ENCODE results near the gene ING3. TPM values are rescaled to one million over a fixed set of nuclear protein-coding genes. Genes with fewer than 3 reads are reported as not detected.
A peak's percentile ranks its signal among the peaks of the same experiment; 100 is the strongest.

Gene ING3
- total and polyA plus RNA-seq, 2 of the 13 experiments (the other 11 are each of a cell fraction or from before 2014, with no cell fraction given): 6.9 to 12.8 TPM

GRCh38 chr7:120950539-120951308 lies at the start of gene ING3 (continued):
- TF ChIP-seq, protein P1, sequence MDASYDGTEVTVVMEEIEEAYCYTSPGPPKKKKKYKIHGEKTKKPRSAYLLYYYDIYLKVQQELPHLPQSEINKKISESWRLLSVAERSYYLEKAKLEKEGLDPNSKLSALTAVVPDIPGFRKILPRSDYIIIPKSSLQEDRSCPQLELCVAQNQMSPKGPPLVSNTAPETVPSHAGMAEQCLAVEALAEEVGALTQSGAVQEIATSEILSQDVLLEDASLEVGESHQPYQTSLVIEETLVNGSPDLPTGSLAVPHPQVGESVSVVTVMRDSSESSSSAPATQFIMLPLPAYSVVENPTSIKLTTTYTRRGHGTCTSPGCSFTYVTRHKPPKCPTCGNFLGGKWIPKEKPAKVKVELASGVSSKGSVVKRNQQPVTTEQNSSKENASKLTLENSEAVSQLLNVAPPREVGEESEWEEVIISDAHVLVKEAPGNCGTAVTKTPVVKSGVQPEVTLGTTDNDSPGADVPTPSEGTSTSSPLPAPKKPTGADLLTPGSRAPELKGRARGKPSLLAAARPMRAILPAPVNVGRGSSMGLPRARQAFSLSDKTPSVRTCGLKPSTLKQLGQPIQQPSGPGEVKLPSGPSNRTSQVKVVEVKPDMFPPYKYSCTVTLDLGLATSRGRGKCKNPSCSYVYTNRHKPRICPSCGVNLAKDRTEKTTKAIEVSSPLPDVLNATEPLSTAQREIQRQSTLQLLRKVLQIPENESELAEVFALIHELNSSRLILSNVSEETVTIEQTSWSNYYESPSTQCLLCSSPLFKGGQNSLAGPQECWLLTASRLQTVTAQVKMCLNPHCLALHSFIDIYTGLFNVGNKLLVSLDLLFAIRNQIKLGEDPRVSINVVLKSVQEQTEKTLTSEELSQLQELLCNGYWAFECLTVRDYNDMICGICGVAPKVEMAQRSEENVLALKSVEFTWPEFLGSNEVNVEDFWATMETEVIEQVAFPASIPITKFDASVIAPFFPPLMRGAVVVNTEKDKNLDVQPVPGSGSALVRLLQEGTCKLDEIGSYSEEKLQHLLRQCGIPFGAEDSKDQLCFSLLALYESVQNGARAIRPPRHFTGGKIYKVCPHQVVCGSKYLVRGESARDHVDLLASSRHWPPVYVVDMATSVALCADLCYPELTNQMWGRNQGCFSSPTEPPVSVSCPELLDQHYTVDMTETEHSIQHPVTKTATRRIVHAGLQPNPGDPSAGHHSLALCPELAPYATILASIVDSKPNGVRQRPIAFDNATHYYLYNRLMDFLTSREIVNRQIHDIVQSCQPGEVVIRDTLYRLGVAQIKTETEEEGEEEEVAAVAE (CRISPR knock-in tag; IDR thresholded peaks at IDR 0.05; ENCODE audit: borderline replicate concordance): no peak
- no peak for TF ChIP-seq ERF (CRISPR knock-in tag; IDR thresholded peaks at IDR 0.05)
- TF ChIP-seq, protein P2, sequence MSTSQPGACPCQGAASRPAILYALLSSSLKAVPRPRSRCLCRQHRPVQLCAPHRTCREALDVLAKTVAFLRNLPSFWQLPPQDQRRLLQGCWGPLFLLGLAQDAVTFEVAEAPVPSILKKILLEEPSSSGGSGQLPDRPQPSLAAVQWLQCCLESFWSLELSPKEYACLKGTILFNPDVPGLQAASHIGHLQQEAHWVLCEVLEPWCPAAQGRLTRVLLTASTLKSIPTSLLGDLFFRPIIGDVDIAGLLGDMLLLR (CRISPR knock-in tag; IDR thresholded peaks at IDR 0.05): 0 out of 2 replicates have a peak, but pooled peaks have one; percentile 4
- TF ChIP-seq HOXA9 (CRISPR knock-in tag; IDR thresholded peaks at IDR 0.05; ENCODE audit: borderline replicate concordance): peak; percentile 70; the same call in 1 of the 2 replicates
- TF ChIP-seq NFKB2 (CRISPR knock-in tag; IDR thresholded peaks at IDR 0.05; ENCODE audit: borderline replicate concordance): peak; percentile 28; the same call in 1 of the 2 replicates
- TF ChIP-seq, protein P3, sequence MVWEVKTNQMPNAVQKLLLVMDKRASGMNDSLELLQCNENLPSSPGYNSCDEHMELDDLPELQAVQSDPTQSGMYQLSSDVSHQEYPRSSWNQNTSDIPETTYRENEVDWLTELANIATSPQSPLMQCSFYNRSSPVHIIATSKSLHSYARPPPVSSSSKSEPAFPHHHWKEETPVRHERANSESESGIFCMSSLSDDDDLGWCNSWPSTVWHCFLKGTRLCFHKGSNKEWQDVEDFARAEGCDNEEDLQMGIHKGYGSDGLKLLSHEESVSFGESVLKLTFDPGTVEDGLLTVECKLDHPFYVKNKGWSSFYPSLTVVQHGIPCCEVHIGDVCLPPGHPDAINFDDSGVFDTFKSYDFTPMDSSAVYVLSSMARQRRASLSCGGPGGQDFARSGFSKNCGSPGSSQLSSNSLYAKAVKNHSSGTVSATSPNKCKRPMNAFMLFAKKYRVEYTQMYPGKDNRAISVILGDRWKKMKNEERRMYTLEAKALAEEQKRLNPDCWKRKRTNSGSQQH (CRISPR knock-in tag; IDR thresholded peaks at IDR 0.05; ENCODE audit: low read depth): peak; percentile 84; the same call in 1 of the 2 replicates
- TF ChIP-seq GABPA (IDR thresholded peaks at IDR 0.05; ENCODE audit: low read depth, low read length): no peak
- TF ChIP-seq GABPA (CRISPR knock-in tag; IDR thresholded peaks at IDR 0.05; ENCODE audit: low read depth): peak; percentile 53
- peak; percentile 75; the same call in 1 of the 2 replicates for TF ChIP-seq ZNF350 (CRISPR knock-in tag; IDR thresholded peaks at IDR 0.05; ENCODE audit: borderline replicate concordance, low read depth)
- TF ChIP-seq, protein P4, sequence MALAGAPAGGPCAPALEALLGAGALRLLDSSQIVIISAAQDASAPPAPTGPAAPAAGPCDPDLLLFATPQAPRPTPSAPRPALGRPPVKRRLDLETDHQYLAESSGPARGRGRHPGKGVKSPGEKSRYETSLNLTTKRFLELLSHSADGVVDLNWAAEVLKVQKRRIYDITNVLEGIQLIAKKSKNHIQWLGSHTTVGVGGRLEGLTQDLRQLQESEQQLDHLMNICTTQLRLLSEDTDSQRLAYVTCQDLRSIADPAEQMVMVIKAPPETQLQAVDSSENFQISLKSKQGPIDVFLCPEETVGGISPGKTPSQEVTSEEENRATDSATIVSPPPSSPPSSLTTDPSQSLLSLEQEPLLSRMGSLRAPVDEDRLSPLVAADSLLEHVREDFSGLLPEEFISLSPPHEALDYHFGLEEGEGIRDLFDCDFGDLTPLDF (CRISPR knock-in tag; IDR thresholded peaks at IDR 0.05): peak; percentile 95
- TF ChIP-seq MNT (IDR thresholded peaks at IDR 0.05): peak; percentile 52; the same call in 1 of the 2 replicates
- TF ChIP-seq HOXA3 (CRISPR knock-in tag; IDR thresholded peaks at IDR 0.05): peak; percentile 83
- peak; percentile 65; the same call in 1 of the 2 replicates for TF ChIP-seq SPEN (CRISPR knock-in tag; IDR thresholded peaks at IDR 0.05; ENCODE audit: low read depth)
- TF ChIP-seq, protein P5, sequence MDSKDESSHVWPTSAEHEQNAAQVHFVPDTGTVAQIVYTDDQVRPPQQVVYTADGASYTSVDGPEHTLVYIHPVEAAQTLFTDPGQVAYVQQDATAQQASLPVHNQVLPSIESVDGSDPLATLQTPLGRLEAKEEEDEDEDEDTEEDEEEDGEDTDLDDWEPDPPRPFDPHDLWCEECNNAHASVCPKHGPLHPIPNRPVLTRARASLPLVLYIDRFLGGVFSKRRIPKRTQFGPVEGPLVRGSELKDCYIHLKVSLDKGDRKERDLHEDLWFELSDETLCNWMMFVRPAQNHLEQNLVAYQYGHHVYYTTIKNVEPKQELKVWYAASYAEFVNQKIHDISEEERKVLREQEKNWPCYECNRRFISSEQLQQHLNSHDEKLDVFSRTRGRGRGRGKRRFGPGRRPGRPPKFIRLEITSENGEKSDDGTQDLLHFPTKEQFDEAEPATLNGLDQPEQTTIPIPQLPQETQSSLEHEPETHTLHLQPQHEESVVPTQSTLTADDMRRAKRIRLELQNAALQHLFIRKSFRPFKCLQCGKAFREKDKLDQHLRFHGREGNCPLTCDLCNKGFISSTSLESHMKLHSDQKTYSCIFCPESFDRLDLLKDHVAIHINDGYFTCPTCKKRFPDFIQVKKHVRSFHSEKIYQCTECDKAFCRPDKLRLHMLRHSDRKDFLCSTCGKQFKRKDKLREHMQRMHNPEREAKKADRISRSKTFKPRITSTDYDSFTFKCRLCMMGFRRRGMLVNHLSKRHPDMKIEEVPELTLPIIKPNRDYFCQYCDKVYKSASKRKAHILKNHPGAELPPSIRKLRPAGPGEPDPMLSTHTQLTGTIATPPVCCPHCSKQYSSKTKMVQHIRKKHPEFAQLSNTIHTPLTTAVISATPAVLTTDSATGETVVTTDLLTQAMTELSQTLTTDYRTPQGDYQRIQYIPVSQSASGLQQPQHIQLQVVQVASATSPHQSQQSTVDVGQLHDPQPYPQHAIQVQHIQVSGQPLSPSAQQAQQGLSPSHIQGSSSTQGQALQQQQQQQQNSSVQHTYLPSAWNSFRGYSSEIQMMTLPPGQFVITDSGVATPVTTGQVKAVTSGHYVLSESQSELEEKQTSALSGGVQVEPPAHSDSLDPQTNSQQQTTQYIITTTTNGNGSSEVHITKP (CRISPR knock-in tag; IDR thresholded peaks at IDR 0.05; ENCODE audit: low read depth): 0 out of 2 replicates have a peak, but pooled peaks have one; percentile 45
- no peak for TF ChIP-seq ZNF768 (CRISPR knock-in tag; IDR thresholded peaks at IDR 0.05)
